ENCODE results near the gene IGF2BP2. TPM values are rescaled to one million over a fixed set of nuclear protein-coding genes. Genes with fewer than 3 reads are reported as not detected.

The IGF2BP2 gene
- total and polyA plus RNA-seq, 9 of the 15 experiments (the other 6 are each of a cell fraction or from before 2014, with no cell fraction given), result 3.2 to 59.6 (median 30.5) TPM

DNA sequence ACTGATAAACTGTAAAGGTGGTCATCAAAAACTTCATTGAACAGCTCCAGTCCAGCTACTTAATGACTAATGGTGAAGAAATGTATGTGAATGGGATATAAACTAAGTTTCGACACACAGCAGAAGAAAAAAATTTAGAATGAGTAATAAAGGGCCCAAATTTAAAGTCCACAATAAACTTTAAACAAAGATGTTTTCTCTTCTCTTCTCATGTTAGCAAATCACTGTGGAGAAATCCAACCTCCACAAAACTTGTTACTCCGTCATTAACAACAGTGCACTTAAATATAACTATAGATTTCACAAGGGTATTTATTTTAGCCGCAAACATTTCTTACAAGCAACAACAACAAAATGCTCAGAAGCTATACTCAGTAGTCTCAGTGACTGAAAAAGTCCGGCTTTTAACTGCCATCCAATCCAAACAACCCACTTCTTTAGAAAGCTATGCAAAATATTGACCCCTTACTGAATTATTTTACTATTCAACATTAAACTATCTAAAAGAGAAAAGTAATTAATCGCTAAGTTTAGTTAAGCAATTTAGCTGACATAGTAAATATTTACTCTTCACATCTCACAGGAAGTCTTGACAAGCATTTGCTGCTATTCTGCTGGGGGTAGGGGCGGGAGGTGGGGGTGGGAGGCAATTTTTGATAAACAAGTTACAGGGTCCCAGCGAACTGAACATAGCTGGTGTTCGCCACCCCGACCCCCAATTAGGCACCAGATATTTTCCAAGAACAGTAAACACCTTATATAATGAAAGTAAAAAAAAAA is 2.4 kb downstream of the IGF2BP2 start (continued):
- TF ChIP-seq, protein P1, sequence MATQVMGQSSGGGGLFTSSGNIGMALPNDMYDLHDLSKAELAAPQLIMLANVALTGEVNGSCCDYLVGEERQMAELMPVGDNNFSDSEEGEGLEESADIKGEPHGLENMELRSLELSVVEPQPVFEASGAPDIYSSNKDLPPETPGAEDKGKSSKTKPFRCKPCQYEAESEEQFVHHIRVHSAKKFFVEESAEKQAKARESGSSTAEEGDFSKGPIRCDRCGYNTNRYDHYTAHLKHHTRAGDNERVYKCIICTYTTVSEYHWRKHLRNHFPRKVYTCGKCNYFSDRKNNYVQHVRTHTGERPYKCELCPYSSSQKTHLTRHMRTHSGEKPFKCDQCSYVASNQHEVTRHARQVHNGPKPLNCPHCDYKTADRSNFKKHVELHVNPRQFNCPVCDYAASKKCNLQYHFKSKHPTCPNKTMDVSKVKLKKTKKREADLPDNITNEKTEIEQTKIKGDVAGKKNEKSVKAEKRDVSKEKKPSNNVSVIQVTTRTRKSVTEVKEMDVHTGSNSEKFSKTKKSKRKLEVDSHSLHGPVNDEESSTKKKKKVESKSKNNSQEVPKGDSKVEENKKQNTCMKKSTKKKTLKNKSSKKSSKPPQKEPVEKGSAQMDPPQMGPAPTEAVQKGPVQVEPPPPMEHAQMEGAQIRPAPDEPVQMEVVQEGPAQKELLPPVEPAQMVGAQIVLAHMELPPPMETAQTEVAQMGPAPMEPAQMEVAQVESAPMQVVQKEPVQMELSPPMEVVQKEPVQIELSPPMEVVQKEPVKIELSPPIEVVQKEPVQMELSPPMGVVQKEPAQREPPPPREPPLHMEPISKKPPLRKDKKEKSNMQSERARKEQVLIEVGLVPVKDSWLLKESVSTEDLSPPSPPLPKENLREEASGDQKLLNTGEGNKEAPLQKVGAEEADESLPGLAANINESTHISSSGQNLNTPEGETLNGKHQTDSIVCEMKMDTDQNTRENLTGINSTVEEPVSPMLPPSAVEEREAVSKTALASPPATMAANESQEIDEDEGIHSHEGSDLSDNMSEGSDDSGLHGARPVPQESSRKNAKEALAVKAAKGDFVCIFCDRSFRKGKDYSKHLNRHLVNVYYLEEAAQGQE (IDR thresholded peaks at IDR 0.05; ENCODE audit: borderline replicate concordance), result no peak
- TF ChIP-seq, protein P1 (CRISPR knock-in tag; IDR thresholded peaks at IDR 0.05; ENCODE audit: low read depth), result no peak
- TF ChIP-seq ZNF274 (IDR thresholded peaks at IDR 0.05; ENCODE audit: borderline replicate concordance, low read depth, low read length), result no peak
- TF ChIP-seq GABPB2 (CRISPR knock-in tag; conservative IDR thresholded peaks at IDR 0.05), result no peak
- no peak for TF ChIP-seq SMARCA4 (IDR thresholded peaks at IDR 0.05)
- peak; percentile 57 for TF ChIP-seq MAFG (tag; conservative IDR thresholded peaks at IDR 0.05)
- no peak for TF ChIP-seq SLC30A9 (CRISPR knock-in tag; IDR thresholded peaks at IDR 0.05)
